Measurements from ENCODE around the gene AKR1B1.

AKR1B1 gene

DNA sequence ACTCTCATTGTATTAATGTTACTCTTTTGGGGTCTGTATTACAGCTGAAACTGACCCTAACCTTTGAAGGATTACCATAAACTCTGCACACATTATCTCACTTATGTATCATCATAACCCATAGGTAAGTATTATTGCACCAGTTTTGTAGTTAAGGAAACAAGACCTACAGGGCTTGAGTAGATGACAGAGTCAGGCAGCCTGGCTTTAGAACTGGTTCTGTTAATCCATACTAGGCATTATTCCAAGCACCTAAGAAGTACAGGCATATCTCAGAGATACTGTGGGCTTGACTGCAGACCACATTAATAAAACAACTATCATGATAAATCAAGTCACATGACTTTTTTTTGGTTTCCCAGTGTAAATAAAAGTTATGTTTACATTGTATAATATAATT lies 17.1 kb upstream of the AKR1B1 start:
- Histone ChIP-seq H3K4me3 (ENCODE audit: low read depth, low read length) (no peak overlapping the region), H3K36me3 (no peaks in the 10 kb centered on the region), H3K9me3 (ENCODE audit: severe bottlenecking) (no peaks in the 10 kb centered on the region), H3K27ac (no peak overlapping the region), H3K27me3 (ENCODE audit: insufficient read depth, low read depth, severe bottlenecking) (no peaks in the 10 kb centered on the region)
- TF ChIP-seq, protein P1, sequence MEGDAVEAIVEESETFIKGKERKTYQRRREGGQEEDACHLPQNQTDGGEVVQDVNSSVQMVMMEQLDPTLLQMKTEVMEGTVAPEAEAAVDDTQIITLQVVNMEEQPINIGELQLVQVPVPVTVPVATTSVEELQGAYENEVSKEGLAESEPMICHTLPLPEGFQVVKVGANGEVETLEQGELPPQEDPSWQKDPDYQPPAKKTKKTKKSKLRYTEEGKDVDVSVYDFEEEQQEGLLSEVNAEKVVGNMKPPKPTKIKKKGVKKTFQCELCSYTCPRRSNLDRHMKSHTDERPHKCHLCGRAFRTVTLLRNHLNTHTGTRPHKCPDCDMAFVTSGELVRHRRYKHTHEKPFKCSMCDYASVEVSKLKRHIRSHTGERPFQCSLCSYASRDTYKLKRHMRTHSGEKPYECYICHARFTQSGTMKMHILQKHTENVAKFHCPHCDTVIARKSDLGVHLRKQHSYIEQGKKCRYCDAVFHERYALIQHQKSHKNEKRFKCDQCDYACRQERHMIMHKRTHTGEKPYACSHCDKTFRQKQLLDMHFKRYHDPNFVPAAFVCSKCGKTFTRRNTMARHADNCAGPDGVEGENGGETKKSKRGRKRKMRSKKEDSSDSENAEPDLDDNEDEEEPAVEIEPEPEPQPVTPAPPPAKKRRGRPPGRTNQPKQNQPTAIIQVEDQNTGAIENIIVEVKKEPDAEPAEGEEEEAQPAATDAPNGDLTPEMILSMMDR (IDR thresholded peaks at IDR 0.05; ENCODE audit: low read depth, low read length): no peak
- DNase-seq: no peak

DNA sequence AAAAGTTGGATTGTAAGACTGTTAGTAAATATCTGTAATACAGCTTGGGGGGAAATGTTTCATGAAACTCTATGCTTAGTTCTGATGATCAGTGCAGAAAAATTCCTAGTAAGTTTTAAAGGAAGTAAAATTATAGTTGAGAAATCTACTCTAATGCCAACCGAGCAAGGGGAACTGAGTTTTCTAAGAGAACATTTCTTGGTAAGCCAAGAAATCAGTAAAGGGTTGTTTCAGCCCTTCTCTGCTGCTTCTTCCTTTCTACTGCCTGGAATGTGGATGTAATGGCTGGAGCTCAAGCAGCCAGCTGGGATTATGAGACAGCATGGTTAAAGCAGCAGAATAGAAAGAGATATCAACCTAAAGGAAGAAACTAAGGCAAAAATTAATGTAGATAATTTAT lies 15.9 kb upstream of the AKR1B1 start:
- Histone ChIP-seq H3K9me3 (ENCODE audit: severe bottlenecking) (no peaks in the 10 kb centered on the region), H3K27me3 (ENCODE audit: insufficient read depth, low read depth, severe bottlenecking) (no peaks in the 10 kb centered on the region), H3K4me3 (ENCODE audit: low read depth, low read length) (no peak overlapping the region), H3K36me3 (no peaks in the 10 kb centered on the region), H3K27ac (no peak overlapping the region)
- no peak for DNase-seq
- TF ChIP-seq, protein P1 (IDR thresholded peaks at IDR 0.05; ENCODE audit: low read depth, low read length): no peak

DNA sequence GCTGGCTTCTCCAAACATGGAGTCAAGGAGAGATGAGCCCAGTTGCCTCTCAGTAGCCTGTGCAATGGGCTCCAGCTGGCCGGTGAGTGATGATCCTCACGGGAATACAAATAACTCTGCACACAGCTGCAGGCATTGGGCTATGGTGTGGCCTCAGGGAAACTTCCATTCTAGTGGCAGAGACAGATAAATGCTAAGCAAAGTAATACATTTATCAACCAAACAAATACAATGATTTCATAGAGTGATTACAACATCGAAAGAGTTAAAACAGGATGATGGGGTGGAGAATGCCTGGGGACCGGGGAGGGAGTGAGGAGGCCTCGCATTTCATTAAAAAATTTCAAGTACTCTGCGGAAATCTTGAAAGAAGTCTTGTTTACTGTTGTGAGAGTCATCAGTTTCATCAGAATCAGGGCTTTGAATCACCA lies 15.0 kb upstream of the AKR1B1 start:
- H3K9me3 ChIP-seq (ENCODE audit: severe bottlenecking): no peaks in the 10 kb centered on the region
- DNase-seq: no peak
- TF ChIP-seq, protein P1 (IDR thresholded peaks at IDR 0.05; ENCODE audit: low read depth, low read length): no peak
- H3K36me3 ChIP-seq: no peaks in the 10 kb centered on the region
- no peaks in the 10 kb centered on the region for H3K27me3 ChIP-seq (ENCODE audit: insufficient read depth, low read depth, severe bottlenecking)
- H3K27ac ChIP-seq: no peak overlapping the region
- H3K4me3 ChIP-seq (ENCODE audit: low read depth, low read length): no peak overlapping the region

DNA sequence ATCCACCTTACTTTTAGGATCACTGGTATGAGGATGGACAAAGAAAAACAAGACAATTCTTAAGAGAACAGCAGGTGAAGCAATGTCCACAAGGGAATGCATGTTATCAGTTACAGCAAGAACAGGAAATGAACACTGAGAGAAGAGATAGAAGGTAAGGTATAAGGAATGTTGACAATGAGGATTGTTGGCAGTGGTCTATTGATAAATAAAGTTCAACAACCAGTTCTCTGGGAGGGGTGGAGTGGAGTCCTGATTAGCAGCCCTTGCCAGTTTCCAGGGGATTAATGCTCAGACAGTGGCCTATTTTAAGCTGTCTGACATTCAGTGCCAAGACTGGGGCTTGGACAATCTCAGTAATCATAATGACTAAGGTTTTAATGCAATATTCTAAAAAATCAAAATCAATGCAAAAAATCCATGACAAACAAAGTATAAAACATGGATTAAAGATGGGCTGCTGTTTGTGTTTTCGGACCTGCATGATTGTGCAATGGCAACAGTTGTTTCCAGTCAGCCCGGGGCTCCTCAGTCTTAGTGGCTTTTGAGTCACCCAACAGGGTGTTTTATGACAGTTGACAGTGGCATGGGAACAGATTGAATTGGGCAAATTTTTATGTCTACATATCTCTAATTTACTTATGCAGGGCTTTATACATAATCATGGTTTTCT lies 13.8 kb upstream of the AKR1B1 start:
- Histone ChIP-seq H3K27me3 (ENCODE audit: insufficient read depth, low read depth, severe bottlenecking) (no peaks in the 10 kb centered on the region), H3K36me3 (no peaks in the 10 kb centered on the region), H3K9me3 (ENCODE audit: severe bottlenecking) (no peaks in the 10 kb centered on the region), H3K27ac (no peak overlapping the region), H3K4me3 (ENCODE audit: low read depth, low read length) (no peak overlapping the region)
- TF ChIP-seq, protein P1 (IDR thresholded peaks at IDR 0.05; ENCODE audit: low read depth, low read length): no peak
- DNase-seq: no peak

DNA sequence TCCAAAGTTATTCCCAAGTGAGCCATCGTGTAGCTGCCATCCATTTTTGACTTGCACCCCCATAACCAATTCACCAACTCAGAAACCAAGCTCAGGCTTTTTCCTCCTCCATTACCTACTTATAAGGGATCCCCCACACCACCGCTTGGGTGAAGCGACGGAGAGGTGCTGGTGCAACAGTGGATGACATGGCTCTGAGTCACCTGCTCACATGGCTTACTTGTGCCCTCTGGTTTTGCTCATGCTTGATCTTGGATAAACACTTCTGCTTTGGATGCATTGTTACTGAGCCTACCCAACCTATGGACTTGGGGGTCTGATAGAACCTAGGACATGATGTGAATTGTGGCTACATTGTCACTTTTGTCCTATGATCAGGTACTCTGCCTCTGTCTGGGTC lies 12.0 kb upstream of the AKR1B1 start:
- TF ChIP-seq, protein P1 (IDR thresholded peaks at IDR 0.05; ENCODE audit: low read depth, low read length): no peak
- no peak overlapping the region for H3K27ac ChIP-seq
- no peaks in the 10 kb centered on the region for H3K9me3 ChIP-seq (ENCODE audit: severe bottlenecking)
- no peak for DNase-seq
- no peaks in the 10 kb centered on the region for H3K36me3 ChIP-seq
- H3K4me3 ChIP-seq (ENCODE audit: low read depth, low read length): no peak overlapping the region
- no peaks in the 10 kb centered on the region for H3K27me3 ChIP-seq (ENCODE audit: insufficient read depth, low read depth, severe bottlenecking)

DNA sequence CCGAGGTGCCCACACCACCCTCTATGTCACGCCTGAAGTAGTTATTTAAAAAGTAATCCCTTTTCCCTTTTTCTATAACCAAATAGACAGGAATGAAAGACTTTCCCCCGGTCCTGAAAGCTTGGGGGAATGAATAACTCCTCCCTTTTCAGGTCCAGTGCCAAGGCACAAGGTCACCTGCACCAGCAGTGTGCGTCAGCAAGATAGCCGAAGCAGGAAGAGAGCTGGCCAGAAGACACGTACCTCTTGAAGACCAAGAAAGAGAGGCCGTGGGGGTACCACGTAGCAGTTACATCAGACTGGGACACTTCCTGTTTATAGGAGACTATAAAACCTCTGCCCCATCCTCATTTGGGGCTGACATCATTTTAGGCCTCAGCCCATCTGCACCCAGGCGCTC lies 10.7 kb upstream of the AKR1B1 start:
- DNase-seq: no peak
- H3K27ac ChIP-seq: no peak overlapping the region
- TF ChIP-seq, protein P1 (IDR thresholded peaks at IDR 0.05; ENCODE audit: low read depth, low read length): no peak
- H3K36me3 ChIP-seq: no peaks in the 10 kb centered on the region
- peaks cover 11% of the 10 kb centered on the region for H3K9me3 ChIP-seq (ENCODE audit: severe bottlenecking)
- no peak overlapping the region for H3K4me3 ChIP-seq (ENCODE audit: low read depth, low read length)
- no peaks in the 10 kb centered on the region for H3K27me3 ChIP-seq (ENCODE audit: insufficient read depth, low read depth, severe bottlenecking)
